Heart left ventricle (tissue), 16 donors: ENCODE data around the gene DUSP12. TPM values are rescaled to one million over a fixed set of nuclear protein-coding genes. Genes with fewer than 3 reads are reported as not detected.
A peak's percentile ranks its signal among the peaks of the same experiment; 100 is the strongest.
"Not testable (repeated sequence)": the region's sequence is repeated elsewhere in the genome, so short reads cannot be mapped to it uniquely, and the experiment has no call there.

ENCODE experiments used
- ATAC-seq, 4 donors: fragments of 200-7000 bp; cut with Tn5 transposase; one replicate each; pipeline ENCODE4 v1.9.1; 2020 to 2022; ENCODE audit warnings: moderate library complexity in 4 of 4, mild to moderate bottlenecking in 3 of 4, moderate number of reproducible peaks in 1 of 4
- DNase-seq, 5 donors: peaks; one replicate each; pipeline ENCODE4 v3.0.0-alpha.2; 2020
- H3K27ac ChIP-seq, 12 donors: fragments of 200-600 bp; sonication (generic) in 4 of 12; one replicate each; pipeline versions ENCODE4 v1.5.0 to v1.8.0; 2016 to 2022; ENCODE audit warnings: mild to moderate bottlenecking in 2 of 12
- H3K27me3 ChIP-seq, 9 donors: fragments of 200-600 bp; sonication (generic) in 2 of 9; one replicate each; pipeline versions ENCODE4 v1.5.1 to v1.8.0; 2016 to 2022; ENCODE audit warnings: mild to moderate bottlenecking in 3 of 9
- H3K36me3 ChIP-seq, 9 donors: fragments of 200-600 bp; sonication (generic) in 2 of 9; one replicate each; pipeline versions ENCODE4 v1.5.0 to v1.8.0; 2018 to 2022; ENCODE audit warnings: mild to moderate bottlenecking in 2 of 9
- H3K4me1 ChIP-seq, 12 donors: fragments of 200-600 bp; sonication (generic) in 4 of 12; one replicate each; pipeline versions ENCODE4 v1.5.0 to v1.8.0; 2016 to 2022; ENCODE audit warnings: mild to moderate bottlenecking in 3 of 12
- H3K4me3 ChIP-seq, 12 donors: fragments of 200-600 bp; sonication (generic) in 4 of 12; one replicate each; pipeline versions ENCODE4 v1.5.0 to v1.8.0; 2017 to 2022; ENCODE audit warnings: mild to moderate bottlenecking in 9 of 12, moderate library complexity in 4 of 12
- H3K9me3 ChIP-seq, 12 donors: fragments of 200-600 bp; sonication (generic) in 4 of 12; one replicate each; pipeline versions ENCODE4 v1.5.0 to v1.8.0; 2016 to 2022; ENCODE audit warnings: mild to moderate bottlenecking in 1 of 12
- POLR2A ChIP-seq, 2 donors: fragments of 450-650 bp; IDR thresholded peaks; one replicate each; pipeline ENCODE4 v1.6.1; 2017; ENCODE audit warnings: antibody characterized with exemption in 2 of 2, mild to moderate bottlenecking in 2 of 2, moderate library complexity in 2 of 2
- WGBS, 4 donors: extraction: QIAGEN DNeasy Blood & Tissue Kit in 2 of 4; methylation state at CpG; one replicate each; pipeline versions ENCODE4 v1.1.5 to v1.1.7; 2013 to 2018; 5-methylcytosine and 5-hydroxymethylcytosine counted together
- intact Hi-C, 10 donors: fragments of 100-400 bp; cut with DNase I; formaldehyde crosslinking; loops; one replicate each; pipeline versions ENCODE4 v1.11.1 to v1.14.2; 2022
- polyA plus RNA-seq, 2 donors: library from polyadenylated mRNA; stranded (reverse); fragments of 200-250 nt; gene quantifications; one replicate each; pipeline ENCODE4 v1.2.3, GENCODE V29; 2013
- total RNA-seq, 9 donors: library from RNA; depleted of rRNA in 2 of 9; stranded (reverse); fragments of >200 nt in 2 of 9; fragmentation: NEBNext Ultra II Directional in 3 of 9; extraction: Animal tissue kit (Norgen Biotek cat#: 25700) in 3 of 9; gene quantifications; one replicate each; pipeline versions ENCODE4 v1.1.0 to v1.2.4, GENCODE V29; 2016 to 2023
- TF ChIP-seq, protein P1 (sequence below), 12 donors: fragments of 200-600 bp; sonication (generic) in 4 of 12; IDR thresholded peaks; one replicate each; pipeline versions ENCODE4 v1.5.0 to v1.8.0; 2018 to 2022; ENCODE audit warnings: antibody characterized with exemption in 12 of 12, mild to moderate bottlenecking in 5 of 12
- donor health status: ischemic (EF 13 %, LVEDD 7.1; RV severe dilation, severe dysfunction).
- donor health status: healthy with polysubstance abuse.
- donor health status: DM: no; HTN: yes; CAD: no.
- donor health status: DM: no; HTN: no; CAD: no.
- donor health status: ischemic (EF 25% LVEDD 6.9; RV normal size, moderate dysfunction).
- donor health status: ischemic (EF 25% LVEDD 5.7; RV mildly dilated, moderate dysfunction).
- donor health status: healthy.
- donor health status: DM: yes; HTN: yes; CAD: no.
- donor health status: ischemic (EF 35%, LVEDD 5.7; RV mildly dilated, moderate dysfunction).
- donor health status: nonischemic (EF 11% LVEDD 7.7; RV severe dilation, severe dysfunction).
- donor health status: DM: yes; HTN: yes; CAD: no.
- donor health status: PGD.
- donor health status: ischemic (EF 29% LVEDD 5.4; RV normal size, mild dysfunction).
- donor health status: nonischemic (EF 23%, LVEDD 6.1; RV moderate dilation, normal function).

Gene DUSP12
- total and polyA plus RNA-seq, 11 donors = 5.2 to 18.1 (median 7.1) TPM

DNA sequence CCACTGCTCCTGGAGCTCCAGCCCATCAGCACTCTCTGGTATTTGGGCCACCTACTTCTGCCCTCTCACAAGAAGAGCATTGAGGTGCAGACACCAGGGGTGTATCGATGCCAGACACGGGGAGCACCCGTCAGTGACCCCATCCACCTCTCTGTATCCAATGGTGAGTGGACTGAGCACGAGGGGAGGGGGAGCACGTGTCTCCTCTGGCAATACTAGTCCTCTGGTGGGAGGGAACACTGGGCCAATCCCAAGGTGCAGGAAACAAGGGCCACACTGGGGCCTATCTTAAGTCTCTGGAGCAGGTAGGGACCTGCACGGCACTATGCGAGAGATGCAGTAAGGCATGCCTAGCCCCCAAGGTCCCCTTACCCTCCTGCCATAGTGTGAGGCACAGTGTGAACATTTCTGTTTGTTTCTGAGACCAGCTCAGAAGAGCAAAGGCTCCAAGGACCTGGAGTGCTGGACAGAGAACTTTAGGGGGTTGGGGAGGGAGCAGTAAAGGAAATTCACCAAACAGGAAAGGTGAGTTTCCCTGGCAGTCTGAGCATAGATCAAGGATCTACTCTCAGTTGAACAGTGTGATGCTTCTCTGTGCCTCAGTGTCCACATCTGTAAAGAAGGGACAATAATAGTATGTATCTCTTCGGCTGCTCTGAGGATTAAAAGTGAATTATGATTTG, 26.0 kb upstream of the DUSP12 start:
- Histone ChIP-seq H3K36me3 (no peaks in the 10 kb centered on the region), H3K9me3 (no peaks in the 10 kb centered on the region), H3K4me3 (no peak overlapping the region), H3K27me3 (peaks cover 0 to 19% (median 0%) of the 10 kb centered on the region in 9 donors), H3K4me1 (peaks cover 0 to 54% (median 5%) of the 10 kb centered on the region in 12 donors), H3K27ac (no peak overlapping the region)
- no peak for DNase-seq
- no peak for ATAC-seq
- intact Hi-C loops = loop anchor here in 1 of 10 donors (10.0 kb wide), 1 partner anchor 149 kb away; no protein-coding TSS in a partner anchor
- WGBS, 4 donors = 88 to 94% (median 91%) methylated on average over 6 to 8 of the region's 8 CpGs
- TF ChIP-seq, protein P1, sequence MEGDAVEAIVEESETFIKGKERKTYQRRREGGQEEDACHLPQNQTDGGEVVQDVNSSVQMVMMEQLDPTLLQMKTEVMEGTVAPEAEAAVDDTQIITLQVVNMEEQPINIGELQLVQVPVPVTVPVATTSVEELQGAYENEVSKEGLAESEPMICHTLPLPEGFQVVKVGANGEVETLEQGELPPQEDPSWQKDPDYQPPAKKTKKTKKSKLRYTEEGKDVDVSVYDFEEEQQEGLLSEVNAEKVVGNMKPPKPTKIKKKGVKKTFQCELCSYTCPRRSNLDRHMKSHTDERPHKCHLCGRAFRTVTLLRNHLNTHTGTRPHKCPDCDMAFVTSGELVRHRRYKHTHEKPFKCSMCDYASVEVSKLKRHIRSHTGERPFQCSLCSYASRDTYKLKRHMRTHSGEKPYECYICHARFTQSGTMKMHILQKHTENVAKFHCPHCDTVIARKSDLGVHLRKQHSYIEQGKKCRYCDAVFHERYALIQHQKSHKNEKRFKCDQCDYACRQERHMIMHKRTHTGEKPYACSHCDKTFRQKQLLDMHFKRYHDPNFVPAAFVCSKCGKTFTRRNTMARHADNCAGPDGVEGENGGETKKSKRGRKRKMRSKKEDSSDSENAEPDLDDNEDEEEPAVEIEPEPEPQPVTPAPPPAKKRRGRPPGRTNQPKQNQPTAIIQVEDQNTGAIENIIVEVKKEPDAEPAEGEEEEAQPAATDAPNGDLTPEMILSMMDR (IDR thresholded peaks at IDR 0.05) = no peak
- TF ChIP-seq POLR2A (IDR thresholded peaks at IDR 0.05) = no peak

DNA sequence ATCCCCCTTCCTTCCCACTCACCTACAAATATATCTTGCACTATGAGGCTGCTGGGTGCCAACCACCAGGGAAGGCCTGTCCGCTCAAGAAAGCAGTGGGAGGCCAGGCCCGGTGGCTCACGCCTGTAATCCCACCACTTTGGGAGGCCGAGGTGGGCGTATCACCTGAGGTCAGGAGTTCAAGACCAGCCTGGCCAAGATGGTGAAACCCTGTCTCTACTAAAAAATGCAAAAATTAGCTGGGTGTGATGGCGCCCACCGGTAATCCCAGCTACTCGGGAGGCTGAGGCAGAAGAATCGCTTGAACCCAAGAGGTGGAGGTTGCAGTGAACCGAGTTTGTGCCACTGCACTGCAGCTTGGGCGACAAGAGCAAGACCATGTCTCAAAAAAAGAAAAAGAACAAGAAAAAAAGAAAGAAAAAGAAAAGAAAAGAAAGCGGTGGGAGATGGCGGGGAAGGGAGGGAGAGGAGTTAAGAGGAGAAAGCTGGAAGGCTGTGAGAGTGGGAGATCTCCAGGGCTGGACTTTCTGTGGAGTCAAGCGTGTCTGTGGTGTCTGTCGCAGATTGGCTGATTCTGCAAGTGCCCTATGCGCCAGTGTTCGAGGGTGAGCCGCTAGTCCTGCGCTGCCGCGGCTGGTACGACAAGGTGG, 24.2 kb upstream of the DUSP12 start:
- ATAC-seq, H3K36me3 ChIP-seq, H3K9me3 ChIP-seq, DNase-seq: not testable (repeated sequence)
- peaks cover 0 to 19% (median 0%) of the 10 kb centered on the region in 9 donors for H3K27me3 ChIP-seq
- peak overlapping the region; percentile 50 to 97 (median 80) for H3K4me3 ChIP-seq
- peak overlapping the region in 9 of 12 donors; percentile 81 to 95 (median 89) for H3K27ac ChIP-seq
- 47 to 52% (median 49%) methylated on average over 22 of the region's 22 CpGs for WGBS, 4 donors
- H3K4me1 ChIP-seq = peaks cover 0 to 57% (median 5%) of the 10 kb centered on the region in 12 donors
- intact Hi-C loops = loop anchor here in 1 of 10 donors (10.0 kb wide), 1 partner anchor 151 kb away; no protein-coding TSS in a partner anchor

DNA sequence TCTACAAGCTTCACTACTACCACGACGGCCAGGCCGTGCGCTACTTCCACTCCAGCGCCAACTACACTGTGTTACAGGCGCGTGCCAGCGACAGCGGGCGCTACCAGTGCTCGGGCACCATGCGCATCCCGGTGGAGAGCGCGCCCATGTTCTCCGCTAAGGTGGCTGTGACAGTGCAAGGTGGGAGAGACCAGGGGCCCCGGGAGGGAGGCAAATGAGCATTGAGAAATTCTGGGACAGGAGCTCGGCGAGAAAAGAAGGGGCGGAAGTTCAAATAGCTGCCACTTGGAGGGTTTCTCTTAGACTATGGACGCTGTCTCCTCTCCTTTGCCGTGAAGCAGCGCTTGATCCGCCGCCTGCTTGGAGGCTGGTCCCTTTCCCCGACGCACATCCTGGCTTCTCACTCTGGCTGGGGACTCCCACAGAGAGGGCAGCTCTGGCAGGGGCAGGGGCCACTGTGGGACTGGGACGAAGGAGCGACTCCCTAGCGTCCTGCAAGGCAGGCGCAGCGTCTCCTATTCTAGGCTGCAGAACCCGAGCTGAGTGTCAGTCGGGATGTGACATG, 23.6 kb upstream of the DUSP12 start:
- Histone ChIP-seq H3K36me3 (no peaks in the 10 kb centered on the region), H3K27me3 (peaks cover 0 to 19% (median 0%) of the 10 kb centered on the region in 9 donors), H3K4me1 (peaks cover 0 to 53% (median 5%) of the 10 kb centered on the region in 12 donors), H3K9me3 (no peaks in the 10 kb centered on the region), H3K4me3 (peak overlapping the region; percentile 50 to 97 (median 80)), H3K27ac (peak overlapping the region; percentile 25 to 95 (median 88))
- WGBS, 4 donors = 0 to 1% (median 1%) methylated on average over 21 to 34 of the region's 34 CpGs
- TF ChIP-seq, protein P1 (IDR thresholded peaks at IDR 0.05) = peak in 3 of 12 donors; percentile 27 to 38 (median 34)
- no peak for TF ChIP-seq POLR2A (IDR thresholded peaks at IDR 0.05)
- ATAC-seq (peak in 3 of 4 donors; percentile 41 to 50 (median 48)), DNase-seq (peak; percentile 41 to 78 (median 45))
- intact Hi-C loops = loop anchor here in 1 of 10 donors (10.0 kb wide), 1 partner anchor 151 kb away; no protein-coding TSS in a partner anchor

DNA sequence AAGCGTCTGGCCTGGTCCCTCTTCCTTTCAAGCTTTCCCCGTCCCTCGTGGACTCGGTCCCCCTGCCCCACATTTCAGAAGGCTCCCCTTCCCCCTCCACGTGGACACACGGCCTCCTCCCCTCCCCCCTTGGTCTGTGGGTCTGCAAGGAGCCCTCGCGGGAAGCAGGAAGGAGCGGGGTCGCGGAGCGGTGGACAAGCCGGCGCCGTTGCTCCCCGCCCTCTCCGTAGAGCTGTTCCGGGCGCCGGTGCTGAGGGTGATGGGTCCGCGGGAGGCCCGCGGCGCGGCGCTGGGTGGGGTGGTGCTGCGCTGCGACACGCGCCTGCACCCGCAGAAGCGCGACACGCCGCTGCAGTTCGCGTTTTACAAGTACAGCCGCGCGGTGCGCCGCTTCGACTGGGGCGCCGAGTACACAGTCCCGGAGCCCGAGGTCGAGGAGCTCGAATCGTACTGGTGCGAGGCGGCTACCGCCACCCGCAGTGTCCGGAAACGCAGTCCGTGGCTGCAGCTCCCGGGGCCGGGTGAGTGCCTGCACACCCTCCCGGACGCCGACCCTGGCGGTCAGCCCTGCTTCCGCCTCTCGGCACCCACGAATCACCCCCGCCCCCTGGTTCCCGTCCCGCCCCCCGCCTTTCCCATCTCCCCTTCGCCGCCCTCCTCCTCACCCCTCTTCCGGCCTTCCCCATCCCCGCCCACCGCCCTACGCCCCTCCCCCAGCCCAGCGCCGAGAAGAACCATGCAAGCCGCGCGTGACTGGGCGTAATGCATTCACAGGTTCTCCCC, 22.9 kb upstream of the DUSP12 start:
- WGBS, 4 donors = 0% methylated on average over 13 to 83 of the region's 83 CpGs
- intact Hi-C loops = loop anchor here in 1 of 10 donors (10.0 kb wide), 1 partner anchor 152 kb away; no protein-coding TSS in a partner anchor

More for the DNA sequence above, 22.9 kb upstream of the DUSP12 start:
- Histone ChIP-seq H3K9me3 (no peaks in the 10 kb centered on the region), H3K4me1 (peaks cover 0 to 49% (median 5%) of the 10 kb centered on the region in 12 donors), H3K27ac (peak overlapping the region; percentile 65 to 95 (median 88)), H3K36me3 (no peaks in the 10 kb centered on the region), H3K4me3 (peak overlapping the region; percentile 50 to 97 (median 80)), H3K27me3 (peaks cover 0 to 19% (median 0%) of the 10 kb centered on the region in 9 donors)
- DNase-seq = peak; percentile 87 to 91 (median 90)
- peak; percentile 84 to 94 (median 92) for ATAC-seq
- peak in 1 of 2 donors; percentile 54 for TF ChIP-seq POLR2A (IDR thresholded peaks at IDR 0.05)
- TF ChIP-seq, protein P1 (IDR thresholded peaks at IDR 0.05) = peak in 3 of 12 donors; percentile 5 to 8 (median 6)
